K562 (cell line): ENCODE results near the gene DET1. TPM values are rescaled to one million over a fixed set of nuclear protein-coding genes. Genes with fewer than 3 reads are reported as not detected.
A peak's percentile ranks its signal among the peaks of the same experiment; 100 is the strongest.

Experiments
- CREB5 ChIP-seq: fragments of 250-450 bp; sonication (Bioruptor Pico); IDR thresholded peaks from 2 replicates; pipeline ENCODE4 v1.5.0; 2020; ENCODE audit warnings: mild to moderate bottlenecking
- CSDE1 ChIP-seq, 2 experiments: fragments of 450-650 bp; IDR thresholded peaks; 2 replicates each; pipeline ENCODE4 v1.6.1; 2016; ENCODE audit warnings: mild to moderate bottlenecking in 1 of 2
- CXXC5 ChIP-seq: fragments of 250-450 bp; sonication (Bioruptor Pico); IDR thresholded peaks from 2 replicates; pipeline ENCODE4 v1.8.0; 2022; ENCODE audit warnings: inconsistent platforms, mild to moderate bottlenecking, moderate library complexity
- DLX4 ChIP-seq: fragments of 250-450 bp; sonication (Bioruptor Pico); IDR thresholded peaks from 2 replicates; pipeline ENCODE4 v1.6.1; 2021; ENCODE audit warnings: mild to moderate bottlenecking
- GATA2 ChIP-seq: sonication (generic); formaldehyde crosslinking; IDR thresholded peaks from 2 replicates; pipeline ENCODE4 v1.4.0; 2020; ENCODE audit warnings: mild to moderate bottlenecking, missing genetic modification reagents
- GMEB1 ChIP-seq: fragments of 250-450 bp; sonication (Bioruptor Pico); IDR thresholded peaks from 2 replicates; pipeline ENCODE4 v1.4.0; 2020; ENCODE audit warnings: mild to moderate bottlenecking
- GTF2E2 ChIP-seq: fragments of 200-800 bp; sonication (Bioruptor generic); IDR thresholded peaks from 2 replicates; pipeline ENCODE4 v1.6.1; 2016; ENCODE audit warnings: missing genetic modification characterization, missing compliant biosample characterization
- HNRNPUL1 ChIP-seq: fragments of 200-400 bp; formaldehyde crosslinking; IDR thresholded peaks from 2 replicates; pipeline ENCODE4 v1.6.1; 2017; ENCODE audit warnings: low read length
- JUNB ChIP-seq: fragments of 450-650 bp; formaldehyde crosslinking; conservative IDR thresholded peaks from 2 replicates; pipeline ENCODE4 v1.4.0; 2020; ENCODE audit warnings: mild to moderate bottlenecking
- MECOM ChIP-seq: fragments of 250-450 bp; sonication (Bioruptor Pico); IDR thresholded peaks from 2 replicates; pipeline ENCODE4 v1.8.0; 2022; ENCODE audit warnings: inconsistent platforms
- NFE2 ChIP-seq: IDR thresholded peaks from 2 replicates; pipeline ENCODE4 v1.6.1; 2014; ENCODE audit warnings: antibody characterized with exemption, low read depth
- NFRKB ChIP-seq: fragments of 450-650 bp; IDR thresholded peaks from 2 replicates; pipeline ENCODE4 v1.6.1; 2016; ENCODE audit warnings: low read depth
- NR1H2 ChIP-seq: sonication (generic); formaldehyde crosslinking; IDR thresholded peaks from 2 replicates; pipeline ENCODE4 v1.4.0; 2020; ENCODE audit warnings: mild to moderate bottlenecking, missing genetic modification reagents
- NR3C1 ChIP-seq: sonication (generic); formaldehyde crosslinking; IDR thresholded peaks from 2 replicates; pipeline ENCODE4 v1.8.1; 2022; ENCODE audit warnings: missing genetic modification reagents
- NRF1 ChIP-seq, 2 experiments: fragments of 450-650 bp; IDR thresholded peaks in 1 of 2; conservative IDR thresholded peaks in 1 of 2; 2 replicates each; pipeline ENCODE4 v1.6.1; 2014; ENCODE audit warnings: mild to moderate bottlenecking in 2 of 2
- NUFIP1 ChIP-seq: fragments of 450-650 bp; IDR thresholded peaks from 2 replicates; pipeline ENCODE4 v1.6.1; 2018; ENCODE audit not compliant: partially characterized antibody
- PHF8 ChIP-seq: fragments of 200-600 bp; sonication (generic); IDR thresholded peaks from 2 replicates; pipeline ENCODE4 v1.6.1; 2012; ENCODE audit warnings: mixed run types, mild to moderate bottlenecking, inconsistent platforms, low read length, moderate library complexity, borderline replicate concordance
- SAFB ChIP-seq: fragments of 200-400 bp; formaldehyde crosslinking; IDR thresholded peaks from 2 replicates; pipeline ENCODE4 v1.6.1; 2017; ENCODE audit warnings: low read depth, low read length, borderline replicate concordance
- SMAD1 ChIP-seq: fragments of 150-350 bp; IDR thresholded peaks from 2 replicates; pipeline ENCODE4 v1.6.1; 2014; ENCODE audit warnings: low read length, low read depth; ENCODE audit not compliant: partially characterized antibody
- SMAD3 ChIP-seq: fragments of 450-650 bp; formaldehyde crosslinking; conservative IDR thresholded peaks from 2 replicates; pipeline ENCODE4 v1.4.0; 2020; ENCODE audit warnings: mild to moderate bottlenecking
- SOX6 ChIP-seq: fragments of 450-650 bp; IDR thresholded peaks from 2 replicates; pipeline ENCODE4 v1.6.1; 2014; ENCODE audit warnings: mild to moderate bottlenecking
- ZC3H4 ChIP-seq: sonication (generic); formaldehyde crosslinking; IDR thresholded peaks from 2 replicates; pipeline ENCODE4 v1.9.0; 2021; ENCODE audit warnings: missing genetic modification reagents, borderline replicate concordance
- ZNF184 ChIP-seq: sonication (generic); formaldehyde crosslinking; IDR thresholded peaks from 2 replicates; pipeline ENCODE4 v1.5.0; 2020; ENCODE audit warnings: missing genetic modification reagents
- ZNF212 ChIP-seq: fragments of 450-650 bp; formaldehyde crosslinking; IDR thresholded peaks from 2 replicates; pipeline ENCODE4 v1.4.0; 2020; ENCODE audit warnings: mild to moderate bottlenecking
- ZNF444 ChIP-seq: fragments of 250-450 bp; sonication (Bioruptor Pico); IDR thresholded peaks from 2 replicates; pipeline ENCODE4 v1.4.0; 2020; ENCODE audit warnings: mild to moderate bottlenecking, moderate library complexity
- ZNF740 ChIP-seq, 3 experiments: fragments of 200-800 bp in 1 of 3; sonication (Bioruptor generic) in 1 of 3; sonication (generic) in 1 of 3; formaldehyde crosslinking in 1 of 3; IDR thresholded peaks; 2 replicates each; pipeline versions ENCODE4 v1.6.1 to v1.8.0; 2016 to 2022; ENCODE audit warnings: mild to moderate bottlenecking in 2 of 3, missing compliant biosample characterization in 2 of 3, missing genetic modification characterization in 2 of 3, missing genetic modification reagents in 1 of 3
- polyA plus RNA-seq, 8 experiments: library from polyadenylated mRNA; depleted of rRNA in 4 of 8; stranded (reverse) in 5 of 8; unstranded in 3 of 8; fragments of >200 nt; fragmentation: Nextera tagmentation in 2 of 8; fragmentation: Illumina TruSeq in 1 of 8; extraction: Ambion mirVana in 2 of 8; extraction: Trizol in 1 of 8; gene quantifications; 2 replicates each; pipeline versions ENCODE4 v1.2.1 to v1.2.3, GENCODE V29; 2011 to 2014; ENCODE audit warnings: inconsistent platforms in 1 of 8, missing spikeins in 1 of 8
- total RNA-seq, 7 experiments: library from RNA; depleted of rRNA in 6 of 7; stranded (reverse); fragments of >200 nt in 6 of 7; fragmentation: Illumina TruSeq in 2 of 7; extraction: Trizol in 2 of 7; gene quantifications; 2 replicates each; pipeline versions ENCODE4 v1.2.1 to v1.2.3, GENCODE V29; 2011 to 2021; ENCODE audit warnings: low replicate concordance in 1 of 7

Gene DET1
- total and polyA plus RNA-seq, 9 of the 15 experiments (the other 6 are each of a cell fraction or from before 2014, with no cell fraction given): 4.2 to 8.1 (median 6.0) TPM

GRCh38 chr15:88546248-88547129 lies at the start of gene DET1 (continued):
- peak; percentile 89 for TF ChIP-seq NFRKB
- TF ChIP-seq ZNF184: no peak
- TF ChIP-seq HNRNPUL1: no peak
- TF ChIP-seq NR1H2: no peak
- no peak for TF ChIP-seq NR3C1 (CRISPR knock-in tag)
- TF ChIP-seq CREB5 (CRISPR knock-in tag): no peak
- no peak for TF ChIP-seq NUFIP1
- no peak for TF ChIP-seq ZC3H4 (CRISPR knock-in tag)
- TF ChIP-seq ZNF740 (CRISPR knock-in tag; IDR thresholded peaks at IDR 0.05): no peak
- TF ChIP-seq ZNF740 (tag; IDR thresholded peaks at IDR 0.05): no peak
- no peak for TF ChIP-seq GATA2 (CRISPR knock-in tag)
- TF ChIP-seq ZNF444 (CRISPR knock-in tag): no peak
- peak; percentile 45 for TF ChIP-seq SMAD1
- TF ChIP-seq SMAD3 (CRISPR knock-in tag): no peak
- TF ChIP-seq GMEB1: 0 out of 2 replicates have a peak, but pooled peaks have one; percentile 33
- TF ChIP-seq MECOM (CRISPR knock-in tag): peak; percentile 14; the same call in 1 of the 2 replicates
- TF ChIP-seq DLX4 (CRISPR knock-in tag): no peak
- peak; percentile 16; the same call in 1 of the 2 replicates for TF ChIP-seq NFE2
- TF ChIP-seq JUNB (CRISPR knock-in tag): no peak
- TF ChIP-seq CXXC5 (CRISPR knock-in tag): no peak
- TF ChIP-seq SOX6: peak; percentile 37; the same call in 1 of the 2 replicates
- peak; percentile 63; the same call in 1 of the 2 replicates for TF ChIP-seq PHF8
- no peak for TF ChIP-seq GTF2E2 (tag)
- TF ChIP-seq ZNF212 (CRISPR knock-in tag): no peak
- peak in 1 of 2 experiments; percentile 35; a peak in 3 of 4 replicates for TF ChIP-seq NRF1 (conservative IDR thresholded peaks at IDR 0.05 in 1 of 2, IDR thresholded peaks at IDR 0.05 in 1 of 2)
- TF ChIP-seq SAFB: no peak
- no peak for TF ChIP-seq CSDE1 (IDR thresholded peaks at IDR 0.05)
